Smooth muscle cell (in vitro differentiated cells): ENCODE results near the gene TCF4. TPM values are rescaled to one million over a fixed set of nuclear protein-coding genes. Genes with fewer than 3 reads are reported as not detected.

ENCODE experiments used
- DNase-seq: peaks from one replicate; lab custom pipeline; 2025; ENCODE audit not compliant: unreplicated experiment; lab: John Stamatoyannopoulos, UW
- H2AFZ ChIP-seq: fragments of 200-600 bp; sonication (generic); 2 replicates; pipeline ENCODE4 v1.6.0; 2016; ENCODE audit warnings: antibody characterized with exemption, low read depth, mild to moderate bottlenecking
- H3F3A ChIP-seq: fragments of 200-600 bp; sonication (generic); 2 replicates; pipeline ENCODE4 v1.6.0; 2017; ENCODE audit warnings: antibody characterized with exemption, low read depth
- H3K27ac ChIP-seq: fragments of 200-600 bp; sonication (generic); 2 replicates; pipeline ENCODE4 v1.5.1; 2016; ENCODE audit warnings: low read depth, mild to moderate bottlenecking
- H3K27me3 ChIP-seq: fragments of 200-600 bp; sonication (generic); 2 replicates; pipeline ENCODE4 v1.6.1; 2016; ENCODE audit warnings: low read depth, mild to moderate bottlenecking
- H3K36me3 ChIP-seq: fragments of 200-600 bp; sonication (generic); 2 replicates; pipeline ENCODE4 v1.5.1; 2016; ENCODE audit warnings: low read depth
- H3K4me1 ChIP-seq: fragments of 200-600 bp; sonication (generic); 2 replicates; pipeline ENCODE4 v1.5.1; 2016; ENCODE audit warnings: low read depth
- H3K4me2 ChIP-seq: fragments of 200-600 bp; sonication (generic); 2 replicates; pipeline ENCODE4 v1.6.0; 2016; ENCODE audit warnings: mild to moderate bottlenecking
- H3K4me3 ChIP-seq: fragments of 200-600 bp; sonication (generic); 2 replicates; pipeline ENCODE4 v1.5.1; 2016; ENCODE audit warnings: mild to moderate bottlenecking
- H3K79me2 ChIP-seq: fragments of 200-600 bp; sonication (generic); 2 replicates; pipeline ENCODE4 v1.6.0; 2016; ENCODE audit warnings: low read depth, mild to moderate bottlenecking
- H3K9ac ChIP-seq: fragments of 200-600 bp; sonication (generic); 2 replicates; pipeline ENCODE4 v1.6.0; 2016; ENCODE audit warnings: low read depth
- H3K9me3 ChIP-seq: fragments of 200-600 bp; sonication (generic); replicated peaks from 2 replicates; pipeline ENCODE4 v1.5.1; 2016; ENCODE audit warnings: low read depth
- H4K20me1 ChIP-seq: fragments of 200-600 bp; sonication (generic); 2 replicates; pipeline ENCODE4 v1.6.0; 2016; ENCODE audit warnings: low read depth
- WGBS: methylation state at CpG from one replicate; pipeline ENCODE4 v1.1.7; 2016; ENCODE audit warnings: low lambda C conversion rate; 5-methylcytosine and 5-hydroxymethylcytosine counted together
- polyA plus RNA-seq: library from polyadenylated mRNA; unstranded; fragments of >200 nt; fragmentation: Nextera tagmentation; extraction: Ambion mirVana; gene quantifications from 2 replicates; pipeline ENCODE4 v1.2.1, GENCODE V29; 2016
- total RNA-seq: library from RNA; depleted of rRNA; stranded (reverse); fragments of >200 nt; gene quantifications from 2 replicates; pipeline ENCODE4 v1.2.3, GENCODE V29; 2014
- TF ChIP-seq, protein P1 (sequence below): fragments of 200-600 bp; sonication (generic); IDR thresholded peaks from 2 replicates; pipeline ENCODE4 v1.5.1; 2017; ENCODE audit warnings: borderline replicate concordance, mild to moderate bottlenecking, antibody characterized with exemption; ENCODE audit not compliant: insufficient read depth, poor library complexity, severe bottlenecking

Gene TCF4
- total and polyA plus RNA-seq, 2 experiments from 2014 or later: 105 to 120 TPM

DNA sequence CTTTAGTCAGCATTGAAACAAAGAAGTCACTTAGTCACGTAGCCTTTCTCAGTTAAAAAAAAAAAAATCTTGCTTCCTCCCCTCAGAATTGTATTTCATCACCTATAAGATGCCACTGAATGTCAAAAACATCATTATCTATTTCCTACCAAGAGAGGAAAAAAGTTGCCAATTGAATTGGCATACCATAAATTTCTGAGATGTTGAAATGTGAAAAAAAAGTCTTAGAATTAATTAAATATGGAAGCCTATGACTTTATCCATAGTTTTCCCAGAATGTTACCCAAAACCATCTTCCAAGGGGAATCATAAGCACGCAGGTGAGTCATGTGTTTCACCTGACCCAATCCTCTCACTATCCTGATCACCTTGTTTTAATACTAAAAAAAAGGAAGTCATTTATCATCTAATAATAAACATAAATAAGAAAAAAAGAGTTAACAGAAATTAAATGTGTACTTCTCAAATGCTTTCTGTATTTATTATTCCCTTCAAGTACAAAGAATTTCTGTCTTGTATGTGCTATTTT, 205.7 kb downstream of the TCF4 start:
- Histone ChIP-seq H3K27ac (no peak overlapping the region), H3F3A (peaks cover 29% of the 10 kb centered on the region), H3K79me2 (peaks cover 94% of the 10 kb centered on the region), H3K9ac (no peak overlapping the region), H3K4me3 (no peak overlapping the region), H3K27me3 (no peaks in the 10 kb centered on the region), H4K20me1 (peaks cover 93% of the 10 kb centered on the region), H3K9me3 (no peaks in the 10 kb centered on the region), H2AFZ (no peak overlapping the region), H3K4me2 (no peak overlapping the region), H3K36me3 (peaks cover 7% of the 10 kb centered on the region), H3K4me1 (peaks cover 11% of the 10 kb centered on the region)
- TF ChIP-seq, protein P1, sequence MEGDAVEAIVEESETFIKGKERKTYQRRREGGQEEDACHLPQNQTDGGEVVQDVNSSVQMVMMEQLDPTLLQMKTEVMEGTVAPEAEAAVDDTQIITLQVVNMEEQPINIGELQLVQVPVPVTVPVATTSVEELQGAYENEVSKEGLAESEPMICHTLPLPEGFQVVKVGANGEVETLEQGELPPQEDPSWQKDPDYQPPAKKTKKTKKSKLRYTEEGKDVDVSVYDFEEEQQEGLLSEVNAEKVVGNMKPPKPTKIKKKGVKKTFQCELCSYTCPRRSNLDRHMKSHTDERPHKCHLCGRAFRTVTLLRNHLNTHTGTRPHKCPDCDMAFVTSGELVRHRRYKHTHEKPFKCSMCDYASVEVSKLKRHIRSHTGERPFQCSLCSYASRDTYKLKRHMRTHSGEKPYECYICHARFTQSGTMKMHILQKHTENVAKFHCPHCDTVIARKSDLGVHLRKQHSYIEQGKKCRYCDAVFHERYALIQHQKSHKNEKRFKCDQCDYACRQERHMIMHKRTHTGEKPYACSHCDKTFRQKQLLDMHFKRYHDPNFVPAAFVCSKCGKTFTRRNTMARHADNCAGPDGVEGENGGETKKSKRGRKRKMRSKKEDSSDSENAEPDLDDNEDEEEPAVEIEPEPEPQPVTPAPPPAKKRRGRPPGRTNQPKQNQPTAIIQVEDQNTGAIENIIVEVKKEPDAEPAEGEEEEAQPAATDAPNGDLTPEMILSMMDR: no peak
- 98% methylated on average over 2 of the region's 2 CpGs for WGBS
- DNase-seq: no peak

GRCh38 chr18:55381277-55381676, 206.7 kb downstream of the TCF4 start:
- TF ChIP-seq, protein P1: no peak
- H3K79me2 ChIP-seq: peaks cover 94% of the 10 kb centered on the region
- H3F3A ChIP-seq: peaks cover 25% of the 10 kb centered on the region
- H3K9me3 ChIP-seq: no peaks in the 10 kb centered on the region
- H3K27ac ChIP-seq: peak overlapping the region; percentile 73
- H3K4me3 ChIP-seq: no peak overlapping the region
- peaks cover 89% of the 10 kb centered on the region for H4K20me1 ChIP-seq
- DNase-seq: no peak
- no peak overlapping the region for H3K9ac ChIP-seq
- H3K4me2 ChIP-seq: peak overlapping the region; percentile 67
- peaks cover 11% of the 10 kb centered on the region for H3K4me1 ChIP-seq
- H3K27me3 ChIP-seq: no peaks in the 10 kb centered on the region
- no peak overlapping the region for H2AFZ ChIP-seq
- peaks cover 7% of the 10 kb centered on the region for H3K36me3 ChIP-seq

- Histone ChIP-seq H3K4me3 (no peak overlapping the region), H3K4me2 (peak overlapping the region; percentile 67), H3F3A (peaks cover 25% of the 10 kb centered on the region), H3K9ac (no peak overlapping the region), H3K27ac (peak overlapping the region; percentile 73), H4K20me1 (peaks cover 84% of the 10 kb centered on the region), H3K79me2 (peaks cover 94% of the 10 kb centered on the region), H3K36me3 (peaks cover 7% of the 10 kb centered on the region), H3K9me3 (no peaks in the 10 kb centered on the region), H3K4me1 (peaks cover 11% of the 10 kb centered on the region), H3K27me3 (no peaks in the 10 kb centered on the region), H2AFZ (no peak overlapping the region)
- TF ChIP-seq, protein P1: no peak
- DNase-seq: no peak
- WGBS: 52% methylated on average over 7 of the region's 7 CpGs
Measured at GRCh38 chr18:55380589-55380988, 207.4 kb downstream of the TCF4 start.

- Histone ChIP-seq H2AFZ (no peak overlapping the region), H3K9ac (no peak overlapping the region), H3K36me3 (peaks cover 7% of the 10 kb centered on the region), H3K27me3 (no peaks in the 10 kb centered on the region), H3K4me3 (no peak overlapping the region), H3F3A (peaks cover 22% of the 10 kb centered on the region), H3K4me1 (peaks cover 7% of the 10 kb centered on the region), H3K27ac (no peak overlapping the region), H3K9me3 (no peaks in the 10 kb centered on the region), H3K4me2 (no peak overlapping the region), H3K79me2 (peaks cover 94% of the 10 kb centered on the region), H4K20me1 (peaks cover 73% of the 10 kb centered on the region)
- no peak for DNase-seq
- TF ChIP-seq, protein P1: no peak
- 94% methylated on average over 2 of the region's 2 CpGs for WGBS
Measured at GRCh38 chr18:55376387-55376786, 211.6 kb downstream of the TCF4 start.
